PC-9 (cell line): ENCODE measurements around the gene LRP11. TPM values are rescaled to one million over a fixed set of nuclear protein-coding genes. Genes with fewer than 3 reads are reported as not detected.
"Not testable (repeated sequence)": the region's sequence is repeated elsewhere in the genome, so short reads cannot be mapped to it uniquely, and the experiment has no call there.

Experiments used
- BruUV-seq: library from RNA; stranded (reverse); fragments of 400-500 nt; replicated peaks from 2 replicates; lab custom pipeline; 2021; lab: Mats Ljungman, UMichigan
- CTCF ChIA-PET: fragments of 300-600 bp; sonication (Branson Sonifier 250); formaldehyde crosslinking; loops from one replicate; lab custom pipeline; 2022; ENCODE audit warnings: antibody characterized with exemption; lab: Charles Lee
- POLR2A ChIA-PET: fragments of 300-600 bp; sonication (Branson Sonifier 250); formaldehyde crosslinking; loops from one replicate; lab custom pipeline; 2022; ENCODE audit warnings: antibody characterized with exemption; ENCODE audit not compliant: unreplicated experiment; lab: Charles Lee
- DNase-seq, 2 experiments: peaks; one replicate each; pipeline versions ENCODE4 v3.0.0 to v3.0.0-alpha.2; 2015 to 2022; ENCODE audit warnings: mixed read lengths in 1 of 2
- H2AFZ ChIP-seq: fragments of 200-600 bp; sonication (generic); 2 replicates; pipeline ENCODE4 v1.8.1; 2017; ENCODE audit warnings: antibody characterized with exemption
- H3F3A ChIP-seq: fragments of 200-600 bp; sonication (generic); 2 replicates; pipeline ENCODE4 v1.8.1; 2017; ENCODE audit warnings: antibody characterized with exemption, mild to moderate bottlenecking, low read depth; ENCODE audit not compliant: insufficient read depth
- H3K27ac ChIP-seq: fragments of 200-600 bp; sonication (generic); 2 replicates; pipeline ENCODE4 v1.6.1; 2016; ENCODE audit warnings: mixed run types
- H3K27me3 ChIP-seq: fragments of 200-600 bp; sonication (generic); 2 replicates; pipeline ENCODE4 v1.6.1; 2016; ENCODE audit warnings: low read depth, mixed run types; ENCODE audit not compliant: insufficient read depth
- H3K36me3 ChIP-seq: fragments of 200-600 bp; sonication (generic); 2 replicates; pipeline ENCODE4 v1.6.1; 2016; ENCODE audit warnings: low read depth, mixed run types
- H3K4me1 ChIP-seq: fragments of 200-600 bp; sonication (generic); replicated peaks from 2 replicates; pipeline ENCODE4 v1.6.1; 2016; ENCODE audit warnings: mixed run types; ENCODE audit not compliant: insufficient read depth
- H3K4me2 ChIP-seq: fragments of 200-600 bp; sonication (generic); 2 replicates; pipeline ENCODE4 v1.6.1; 2017; ENCODE audit warnings: mixed run types
- H3K4me3 ChIP-seq: fragments of 200-600 bp; sonication (generic); 2 replicates; pipeline ENCODE4 v1.6.1; 2016; ENCODE audit warnings: mixed run types
- H3K79me2 ChIP-seq: fragments of 200-600 bp; sonication (generic); 2 replicates; pipeline ENCODE4 v1.6.1; 2017; ENCODE audit warnings: low read depth, mixed run types
- H3K9me2 ChIP-seq: fragments of 200-600 bp; sonication (generic); 2 replicates; pipeline ENCODE4 v1.8.1; 2017; ENCODE audit warnings: mild to moderate bottlenecking; ENCODE audit not compliant: insufficient read depth
- H3K9me3 ChIP-seq: fragments of 200-600 bp; sonication (generic); 2 replicates; pipeline ENCODE4 v1.8.1; 2016; ENCODE audit warnings: low read depth; ENCODE audit not compliant: insufficient read depth
- H4K20me1 ChIP-seq: fragments of 200-600 bp; sonication (generic); 2 replicates; pipeline ENCODE4 v1.8.1; 2017; ENCODE audit not compliant: insufficient read depth
- CTCF ChIP-seq: fragments of 200-600 bp; sonication (generic); conservative IDR thresholded peaks from 2 replicates; pipeline ENCODE4 v1.6.1; 2017; ENCODE audit warnings: mixed run types, antibody characterized with exemption, mild to moderate bottlenecking, moderate library complexity
- EZH2 ChIP-seq: fragments of 200-600 bp; sonication (generic); IDR thresholded peaks from 2 replicates; pipeline ENCODE4 v1.8.0; 2017; ENCODE audit warnings: antibody characterized with exemption, low read depth
- intact Hi-C: fragments of 100-400 bp; cut with micrococcal nuclease; formaldehyde crosslinking; loops from one replicate; pipeline ENCODE4 v1.10.0; 2022; ENCODE audit not compliant: unreplicated experiment
- total RNA-seq: library from RNA; stranded (reverse); gene quantifications from 2 replicates; pipeline ENCODE4 v1.2.3, GENCODE V29; 2021

The LRP11 gene
- total RNA-seq, 1 experiment from 2014 or later: 38.6 TPM

DNA sequence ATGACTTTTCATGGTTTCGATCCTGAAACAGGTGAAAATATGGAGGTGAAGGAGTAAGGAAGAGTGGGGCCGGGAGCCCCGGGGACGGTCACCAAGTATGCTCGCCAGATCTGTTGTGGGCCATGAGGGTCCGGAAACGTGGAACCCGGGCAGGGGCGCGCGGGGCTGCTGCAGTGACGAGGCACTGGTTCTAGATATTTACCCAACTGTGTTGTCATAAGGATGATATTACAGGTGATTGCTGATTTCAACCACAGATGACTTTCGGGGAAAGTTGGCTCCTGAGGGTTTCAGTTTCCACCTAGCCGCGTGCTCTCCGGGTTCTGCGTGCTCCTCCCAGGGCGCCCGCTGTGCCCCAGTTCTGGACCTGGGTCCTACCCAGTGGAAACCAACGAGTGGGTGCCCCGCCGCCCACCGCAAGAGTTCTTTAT lies 46.6 kb upstream of the LRP11 start:
- no peaks in the 10 kb centered on the region for H3F3A ChIP-seq
- no peaks in the 10 kb centered on the region for H3K27me3 ChIP-seq
- no peaks in the 10 kb centered on the region for H3K79me2 ChIP-seq
- no peaks in the 10 kb centered on the region; the same call in 1 of the 2 replicates for H3K9me3 ChIP-seq
- no peak for DNase-seq
- H3K27ac ChIP-seq: no peak overlapping the region
- ChIA-PET POLR2A (no interaction called here), CTCF (no interaction called here)
- H3K9me2 ChIP-seq: no peaks in the 10 kb centered on the region
- intact Hi-C loops: no loop called here
- H4K20me1 ChIP-seq: no peaks in the 10 kb centered on the region
- no peaks in the 10 kb centered on the region for H3K36me3 ChIP-seq
- H2AFZ ChIP-seq: no peak overlapping the region
- no TSS peak for BruUV-seq
- H3K4me2 ChIP-seq: no peak overlapping the region
- no peaks in the 10 kb centered on the region for H3K4me1 ChIP-seq
- no peak for TF ChIP-seq CTCF
- TF ChIP-seq EZH2: no peak
- no peak overlapping the region for H3K4me3 ChIP-seq

GRCh38 chr6:149909701-149910470 lies 45.7 kb upstream of the LRP11 start:
- Histone ChIP-seq H4K20me1 (no peaks in the 10 kb centered on the region), H3F3A (no peaks in the 10 kb centered on the region), H3K4me2 (no peak overlapping the region), H3K9me3 (no peaks in the 10 kb centered on the region; the same call in 1 of the 2 replicates), H2AFZ (no peak overlapping the region), H3K27ac (no peak overlapping the region), H3K4me1 (no peaks in the 10 kb centered on the region), H3K79me2 (no peaks in the 10 kb centered on the region), H3K9me2 (no peaks in the 10 kb centered on the region), H3K4me3 (no peak overlapping the region), H3K36me3 (no peaks in the 10 kb centered on the region), H3K27me3 (no peaks in the 10 kb centered on the region)
- intact Hi-C loops: no loop called here
- ChIA-PET CTCF (no interaction called here), POLR2A (no interaction called here)
- TF ChIP-seq CTCF: no peak
- no peak for TF ChIP-seq EZH2
- no peak for DNase-seq
- BruUV-seq: no TSS peak

- intact Hi-C loops, H4K20me1 ChIP-seq, H3F3A ChIP-seq, H3K4me3 ChIP-seq, H3K9me3 ChIP-seq, H3K4me2 ChIP-seq, H3K27ac ChIP-seq, H2AFZ ChIP-seq, H3K36me3 ChIP-seq, POLR2A ChIA-PET, H3K9me2 ChIP-seq, H3K79me2 ChIP-seq, DNase-seq, H3K4me1 ChIP-seq, H3K27me3 ChIP-seq, BruUV-seq, CTCF ChIA-PET: not testable (repeated sequence)
Measured at GRCh38 chr6:149908480-149908879, 44.3 kb upstream of the LRP11 start.
